Left cardiac atrium (tissue), 4 donors: Measurements from ENCODE around the gene HOXB4. TPM values are rescaled to one million over a fixed set of nuclear protein-coding genes. Genes with fewer than 3 reads are reported as not detected.

Experiments
- ATAC-seq, 2 donors: fragments of 200-7000 bp; cut with Tn5 transposase; one replicate each; pipeline ENCODE4 v1.9.1; 2020; ENCODE audit warnings: mild to moderate bottlenecking in 2 of 2, moderate library complexity in 2 of 2
- DNase-seq: peaks from one replicate; pipeline ENCODE4 v3.0.0-alpha.2; 2020
- intact Hi-C, 2 donors: fragments of 100-400 bp; cut with DNase I; formaldehyde crosslinking; loops; one replicate each; pipeline versions ENCODE4 v1.14.1 to v1.15.1; 2022 to 2023
- total RNA-seq, 2 donors: library from RNA; stranded (reverse); fragmentation: NEBNext Ultra II Directional; extraction: Animal tissue kit (Norgen Biotek cat#: 25700); gene quantifications; one replicate each; pipeline ENCODE4 v1.2.1, GENCODE V29; 2021
- donor health status: DM: no; HTN: yes; CAD: no.
- donor health status: DM: no; HTN: yes; CAD: no; lungs with severe emphysema.
- donor health status: DM: yes; HTN: yes; CAD: no.
- donor health status: Dilated cardiomyopathy.

Gene HOXB4
- total RNA-seq, 2 donors from 2014 or later: 0.31 to 1.6 TPM

GRCh38 chr17:48554412-48555257 is 23.5 kb downstream of the HOXB4 start:
- ATAC-seq (peak; percentile 4 to 6), DNase-seq (no peak)
- intact Hi-C loops: no loop called here

- ATAC-seq (no peak), DNase-seq (no peak)
- intact Hi-C loops: no loop called here
Observed at GRCh38 chr17:48553826-48554225, 24.3 kb downstream of the HOXB4 start.

DNA sequence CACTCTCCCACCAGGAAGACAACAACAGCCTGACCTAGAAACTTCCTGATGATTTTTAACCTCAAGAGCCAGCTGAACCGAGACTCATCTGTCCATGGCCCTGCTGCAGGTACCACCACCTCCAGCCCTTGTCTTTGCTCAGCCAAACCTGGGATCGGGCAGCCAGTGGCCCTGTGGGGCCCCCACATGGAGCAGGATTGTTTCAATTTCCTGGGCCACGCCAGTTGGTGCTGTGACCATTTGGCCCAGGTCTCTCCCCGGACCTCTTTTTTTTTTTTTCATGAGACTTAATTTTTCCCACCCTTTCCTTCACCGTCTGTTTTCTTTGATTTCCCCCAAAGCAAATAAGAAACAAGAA is 25.0 kb downstream of the HOXB4 start:
- ATAC-seq: no peak
- intact Hi-C loops: no loop called here
- DNase-seq: no peak

DNA sequence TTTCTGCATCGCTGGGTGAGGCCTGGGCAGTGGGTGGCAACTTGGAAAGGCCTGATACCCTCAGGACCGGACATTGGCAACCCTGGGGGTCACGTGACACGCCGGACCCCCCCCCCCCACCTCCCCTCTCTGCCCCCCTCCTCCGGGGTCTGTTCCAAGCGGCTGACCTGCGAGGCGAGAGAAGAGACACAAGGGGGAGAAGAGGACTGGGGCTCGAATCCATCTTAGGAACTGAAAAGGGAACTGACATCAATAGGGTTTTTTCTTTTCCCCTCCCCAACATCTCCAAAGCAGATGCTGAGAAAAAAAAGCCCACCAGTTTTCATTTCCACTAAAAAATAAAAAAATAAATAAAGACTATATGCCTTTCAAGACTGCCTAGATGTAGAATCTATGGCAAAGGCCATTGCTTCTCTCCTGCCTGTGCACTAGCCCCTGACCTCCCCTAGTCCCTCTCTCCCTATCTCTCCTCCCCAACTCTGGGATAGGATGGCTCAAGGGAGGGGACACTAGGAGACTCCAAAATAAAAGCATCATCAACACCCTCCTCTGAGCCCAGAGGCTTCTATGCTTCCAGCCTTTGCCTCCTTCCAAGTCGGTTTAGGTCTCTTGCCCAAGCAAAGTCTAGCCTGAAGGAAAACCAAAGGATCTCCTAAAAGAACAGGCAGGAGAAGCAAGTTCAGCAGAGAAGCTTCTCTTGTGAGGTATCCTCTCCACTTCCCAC is 25.5 kb downstream of the HOXB4 start:
- ATAC-seq (peak in 1 of 2 donors; percentile 38), DNase-seq (no peak)
- intact Hi-C loops: no loop called here

DNA sequence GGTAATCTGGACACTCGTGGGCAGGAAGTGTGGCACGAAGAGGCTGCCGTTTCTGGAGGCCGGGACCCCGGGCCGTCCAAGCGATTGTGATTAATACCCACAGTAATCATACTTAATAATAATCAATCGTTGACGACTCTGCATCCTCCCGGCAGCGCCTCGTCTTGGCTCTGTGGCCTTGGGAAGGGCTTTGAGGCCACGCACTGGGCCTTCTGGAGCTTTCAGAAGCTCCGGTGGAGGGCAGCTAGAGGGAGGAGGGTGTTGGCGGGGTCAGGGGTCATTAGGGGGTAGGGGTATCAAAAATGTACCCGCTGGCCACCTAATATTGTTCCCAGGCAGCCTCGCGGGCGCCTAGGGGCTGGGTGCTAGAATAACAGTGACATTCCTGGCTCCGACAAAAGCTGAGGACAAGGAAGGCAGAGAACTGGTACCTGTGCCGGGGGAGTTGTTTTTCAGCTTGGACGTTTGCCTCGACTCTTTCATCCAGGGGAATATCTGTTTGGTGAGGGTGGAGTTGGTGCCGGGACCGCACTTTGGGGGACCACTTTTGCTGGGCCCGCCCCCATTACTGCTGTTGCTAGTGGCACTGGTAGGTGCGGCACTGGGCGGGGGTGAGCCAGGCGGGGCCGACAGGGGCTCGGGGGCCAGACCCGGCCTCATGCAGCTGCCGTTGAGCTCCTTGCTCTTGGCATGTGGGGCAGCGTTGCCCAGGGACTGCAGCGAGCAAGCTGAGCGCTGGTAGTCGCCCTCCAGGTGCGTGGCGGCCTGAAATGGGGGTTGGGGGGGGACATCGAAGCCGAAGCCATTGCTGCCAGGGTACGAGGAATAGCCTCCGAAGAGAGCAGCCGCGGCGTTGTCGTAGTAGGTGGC is 26.3 kb downstream of the HOXB4 start:
- intact Hi-C loops: no loop called here
- DNase-seq (no peak), ATAC-seq (no peak)

GRCh38 chr17:48551214-48551555 is 27.0 kb downstream of the HOXB4 start:
- no peak for DNase-seq
- intact Hi-C loops: no loop called here
- no peak for ATAC-seq

DNA sequence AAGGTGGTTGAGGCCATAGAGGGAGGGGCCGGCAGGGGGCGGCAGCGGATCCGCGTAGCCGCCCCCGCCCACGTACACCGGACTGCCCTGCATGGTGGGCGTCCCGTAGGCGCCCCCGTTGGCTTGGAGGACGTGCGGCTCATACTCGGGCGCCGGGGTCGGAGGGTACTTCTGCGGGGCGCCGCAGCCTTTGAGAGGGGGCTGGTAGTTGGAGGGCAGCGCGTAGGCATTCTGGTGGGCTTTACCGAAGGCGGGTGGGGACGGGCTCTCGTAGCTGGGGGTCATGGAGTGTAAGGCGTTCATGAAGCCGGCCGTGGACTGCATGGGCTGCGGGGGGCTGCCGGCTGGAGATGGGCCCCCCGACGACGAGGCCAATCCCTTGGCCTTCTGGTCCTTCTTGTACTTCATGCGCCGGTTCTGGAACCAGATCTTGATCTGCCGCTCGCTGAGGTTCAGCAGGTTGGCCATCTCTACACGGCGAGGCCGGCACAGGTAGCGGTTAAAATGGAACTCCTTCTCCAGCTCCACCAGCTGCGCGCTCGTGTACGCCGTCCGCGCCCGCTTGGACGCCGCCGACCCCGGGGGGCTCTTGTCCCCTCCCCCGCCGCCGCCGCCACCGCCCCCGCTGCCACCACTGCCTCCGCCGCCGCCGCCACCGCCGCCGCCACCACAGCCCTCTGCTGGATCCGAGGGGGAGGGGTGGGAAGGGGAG is 27.5 kb downstream of the HOXB4 start:
- DNase-seq (no peak), ATAC-seq (no peak)
- intact Hi-C loops: no loop called here

- DNase-seq (no peak), ATAC-seq (no peak)
- intact Hi-C loops: no loop called here
Observed at GRCh38 chr17:48549914-48550501, 28.1 kb downstream of the HOXB4 start.

DNA sequence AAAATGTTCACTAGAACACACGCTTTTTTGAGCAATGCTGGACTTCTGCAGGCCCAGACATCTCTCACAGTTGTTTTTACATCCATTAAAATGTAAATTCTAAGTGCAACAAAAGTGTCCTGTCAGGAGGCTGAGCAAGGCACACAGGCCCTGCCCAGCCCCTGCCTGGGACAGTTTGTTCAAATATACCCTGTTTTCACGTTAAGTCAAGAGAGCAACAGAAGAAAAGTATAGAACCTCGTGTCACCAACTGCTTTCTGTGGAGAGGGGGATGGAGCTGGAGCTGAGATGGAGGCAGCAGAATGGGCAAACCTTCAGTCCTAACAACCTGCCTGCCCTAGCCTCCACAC is 28.9 kb downstream of the HOXB4 start:
- ATAC-seq: no peak
- DNase-seq: no peak
- intact Hi-C loops: no loop called here

GRCh38 chr17:48548523-48549280 is 29.4 kb downstream of the HOXB4 start:
- ATAC-seq: no peak
- no peak for DNase-seq
- intact Hi-C loops: no loop called here

GRCh38 chr17:48547808-48548522 is 30.2 kb downstream of the HOXB4 start:
- ATAC-seq (no peak), DNase-seq (no peak)
- intact Hi-C loops: no loop called here

DNA sequence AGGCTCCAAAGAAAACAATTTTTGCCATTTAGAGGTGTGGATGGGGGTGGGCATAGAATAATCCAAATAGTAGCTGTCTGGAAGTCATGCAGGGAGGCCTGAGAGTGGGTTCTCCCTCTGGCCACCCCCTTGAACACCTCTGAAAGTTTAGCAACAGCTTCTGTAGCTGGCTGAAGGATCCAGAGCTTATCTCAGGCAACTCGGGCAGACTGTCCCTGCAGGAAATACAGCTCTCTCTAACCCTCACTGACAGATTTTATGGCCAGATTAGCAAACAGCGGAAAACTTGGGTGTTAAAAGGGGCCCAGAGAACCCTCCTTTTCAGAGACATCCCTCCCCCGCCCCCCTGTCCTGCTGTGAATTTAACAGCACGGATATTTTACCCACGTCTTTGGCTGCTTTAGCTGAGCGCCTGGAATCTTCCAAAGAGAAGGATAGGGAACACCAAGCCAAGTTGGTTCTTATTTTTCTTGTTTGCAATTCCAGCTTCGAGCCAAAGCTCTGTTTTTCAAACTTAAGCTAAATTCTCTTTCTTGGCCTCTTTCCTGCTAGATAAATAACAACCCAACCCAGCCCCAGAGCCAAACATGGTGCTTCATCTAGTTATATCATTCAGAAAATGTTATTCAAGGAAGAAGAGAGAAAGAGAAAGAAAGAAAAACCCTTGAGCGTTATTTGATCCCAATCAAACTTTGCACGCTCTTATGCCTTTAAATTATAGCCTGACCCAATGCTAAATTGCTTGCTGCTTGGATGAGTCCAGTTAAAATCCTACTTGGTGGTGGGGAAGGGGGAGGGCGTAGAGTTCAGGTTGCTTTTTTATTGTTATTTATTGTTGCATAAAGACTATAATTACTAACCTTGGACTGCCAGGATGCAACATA is 31.0 kb downstream of the HOXB4 start:
- DNase-seq (no peak), ATAC-seq (no peak)
- intact Hi-C loops: no loop called here

DNA sequence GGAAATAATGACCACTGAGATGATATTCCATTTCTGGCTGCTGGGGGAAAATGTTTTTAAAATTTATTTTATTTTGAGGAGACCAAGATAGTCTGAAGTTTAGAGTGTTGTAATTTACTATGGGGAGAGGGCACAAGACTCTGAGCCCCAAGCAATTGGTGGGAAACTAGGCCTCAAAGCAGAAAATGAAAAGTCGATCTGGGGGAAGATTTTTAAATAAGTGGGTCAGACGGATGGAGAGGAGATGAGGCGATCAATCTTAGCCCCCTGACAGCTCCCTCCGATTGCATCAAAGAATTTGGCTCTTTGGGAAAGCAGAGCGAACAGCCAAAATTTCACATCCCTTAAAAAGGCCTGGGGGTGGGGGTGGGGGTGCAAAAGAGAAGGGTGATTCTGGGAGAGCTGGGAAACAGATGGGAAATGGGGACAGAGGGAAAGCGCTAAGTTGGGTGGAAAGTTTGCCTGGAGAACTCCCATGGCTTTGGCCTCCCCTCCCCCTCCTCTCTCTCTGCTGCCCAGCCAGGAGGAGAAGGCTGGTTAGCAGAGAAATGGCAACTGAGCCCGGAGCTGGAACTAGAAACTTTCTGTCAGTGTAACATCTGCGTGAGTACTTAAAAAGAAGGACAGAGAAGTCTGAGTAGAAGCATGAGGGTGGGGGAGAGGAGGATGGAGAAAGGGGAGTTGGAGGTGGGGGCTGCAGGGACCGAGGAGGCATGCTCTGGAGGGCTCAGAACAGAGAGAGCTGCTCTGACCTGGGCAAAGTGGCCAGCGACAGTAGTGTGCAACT is 31.8 kb downstream of the HOXB4 start:
- no peak for DNase-seq
- ATAC-seq: peak in 1 of 2 donors; percentile 38
- intact Hi-C loops: no loop called here

DNA sequence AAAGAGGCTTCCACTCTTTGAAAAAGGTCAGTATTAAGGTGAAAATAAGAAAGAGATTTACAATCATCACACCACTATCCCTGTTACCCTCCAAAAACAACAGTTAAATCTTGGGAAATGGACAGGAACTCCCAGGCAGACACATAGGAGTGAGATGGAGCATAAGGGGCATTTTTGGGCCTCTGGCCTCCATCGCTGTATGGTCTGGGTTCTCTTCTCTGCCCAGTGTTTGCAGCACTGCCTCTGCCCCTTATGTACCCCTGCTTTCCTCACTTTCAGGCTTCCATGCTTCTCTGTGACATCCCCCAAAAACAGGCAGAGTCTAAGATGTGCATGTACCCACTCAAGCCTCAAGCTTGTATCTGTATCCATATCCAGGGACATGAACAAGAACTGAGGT is 32.6 kb downstream of the HOXB4 start:
- no peak for DNase-seq
- intact Hi-C loops: no loop called here
- ATAC-seq: no peak

DNA sequence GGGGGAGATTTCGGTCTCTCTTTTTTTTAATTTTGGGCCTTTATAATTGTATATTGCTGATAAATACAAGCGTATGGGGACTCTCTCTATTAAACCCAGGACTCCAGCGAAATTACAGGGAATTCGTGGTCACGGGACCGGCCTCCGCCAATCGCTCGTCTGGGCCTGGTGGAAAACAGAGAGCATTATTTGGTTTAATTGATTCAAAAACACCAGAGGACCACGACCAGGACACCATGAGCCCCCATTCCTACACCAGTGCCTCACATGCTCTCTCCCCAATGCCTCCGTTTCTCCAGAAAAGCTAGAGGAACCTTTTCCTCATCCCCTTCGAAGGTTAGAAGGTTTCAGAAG is 33.2 kb downstream of the HOXB4 start, which contains the start of gene HOXB2:
Gene HOXB2 (minus strand): TSS at position 88 of the 354 bp plus-strand sequence. CDS start 198 bp downstream, outside the sequence.
- no peak for ATAC-seq
- no peak for DNase-seq
- intact Hi-C loops: no loop called here
